ENCODE measurements around the gene PODNL1. TPM values are rescaled to one million over a fixed set of nuclear protein-coding genes. Genes with fewer than 3 reads are reported as not detected.
A peak's percentile ranks its signal among the peaks of the same experiment; 100 is the strongest.

PODNL1 gene
- total RNA-seq: 1 to 10 TPM in 1 of 2 donors, under 1 TPM in 1; 0.50 to 9.1 TPM

- no peaks in the 10 kb centered on the region for H3K36me3 ChIP-seq
- H3K4me1 ChIP-seq (replicated peaks): no peaks in the 10 kb centered on the region
- H3K27me3 ChIP-seq (replicated peaks; ENCODE audit: insufficient read depth): no peaks in the 10 kb centered on the region
- no peak for TF ChIP-seq POLR2AphosphoS5 (IDR thresholded peaks at IDR 0.05)
- no peak for TF ChIP-seq CTCF (IDR thresholded peaks at IDR 0.05)
- no peak for TF ChIP-seq POLR2A (IDR thresholded peaks at IDR 0.05)
- no peaks in the 10 kb centered on the region for H3K9me3 ChIP-seq
- 13% methylated on average over 21 of the region's 21 CpGs for WGBS
- peak within 1 kb of the TSS in 1 of 2 donors; percentile 9 for H3K4me3 ChIP-seq
- intact Hi-C loops (cut with DNase I): no loop called here
- H3K27ac ChIP-seq: no peak within 1 kb of the TSS
- DNase-seq (ENCODE audit: low spot score): no peak
These were observed at the start of gene PODNL1 for GRCh38 chr19:13938301-13939064. Gene PODNL1 (minus strand): TSS chr19:13938417. CDS start chr19:13938181, 236 bp downstream.

GRCh38 chr19:13987101-13987890, 49.1 kb upstream of the PODNL1 start:
- TF ChIP-seq POLR2AphosphoS5 (IDR thresholded peaks at IDR 0.05) (no peak), CTCF (IDR thresholded peaks at IDR 0.05) (no peak), POLR2A (IDR thresholded peaks at IDR 0.05) (no peak)
- no peak overlapping the region for H3K4me3 ChIP-seq
- DNase-seq (ENCODE audit: low spot score): no peak

GRCh38 chr19:13986348-13986904, 48.2 kb upstream of the PODNL1 start:
- DNase-seq (ENCODE audit: low spot score): peak; percentile 42
- Histone ChIP-seq H3K27ac (peak overlapping the region; percentile 62 to 76), H3K4me3 (no peak overlapping the region), H3K4me1 (replicated peaks) (no peaks in the 10 kb centered on the region), H3K27me3 (replicated peaks; ENCODE audit: insufficient read depth) (no peaks in the 10 kb centered on the region), H3K36me3 (no peaks in the 10 kb centered on the region), H3K9me3 (no peaks in the 10 kb centered on the region)
- 50% methylated on average over 18 of the region's 19 CpGs for WGBS
- intact Hi-C loops (cut with DNase I): no loop called here
- TF ChIP-seq CTCF (IDR thresholded peaks at IDR 0.05): no peak
- peak; percentile 26 for TF ChIP-seq POLR2AphosphoS5 (IDR thresholded peaks at IDR 0.05)
- peak; percentile 14 for TF ChIP-seq POLR2A (IDR thresholded peaks at IDR 0.05)

More at GRCh38 chr19:13987101-13987890, 49.1 kb upstream of the PODNL1 start:
- intact Hi-C loops (cut with DNase I): no loop called here
- Histone ChIP-seq H3K27ac (peak overlapping the region; percentile 62 to 76), H3K36me3 (no peaks in the 10 kb centered on the region), H3K9me3 (no peaks in the 10 kb centered on the region), H3K27me3 (replicated peaks; ENCODE audit: insufficient read depth) (no peaks in the 10 kb centered on the region), H3K4me1 (replicated peaks) (no peaks in the 10 kb centered on the region)
- WGBS: 60% methylated on average over 17 of the region's 17 CpGs

GRCh38 chr19:13985771-13986347, 47.6 kb upstream of the PODNL1 start:
- WGBS: 74% methylated on average over 10 of the region's 10 CpGs
- Histone ChIP-seq H3K9me3 (no peaks in the 10 kb centered on the region), H3K27ac (peak overlapping the region in 1 of 2 donors; percentile 76), H3K4me1 (replicated peaks) (no peaks in the 10 kb centered on the region), H3K4me3 (no peak overlapping the region), H3K36me3 (no peaks in the 10 kb centered on the region), H3K27me3 (replicated peaks; ENCODE audit: insufficient read depth) (no peaks in the 10 kb centered on the region)
- DNase-seq (ENCODE audit: low spot score): no peak
- intact Hi-C loops (cut with DNase I): no loop called here
- no peak for TF ChIP-seq POLR2A (IDR thresholded peaks at IDR 0.05)
- TF ChIP-seq CTCF (IDR thresholded peaks at IDR 0.05): no peak
- no peak for TF ChIP-seq POLR2AphosphoS5 (IDR thresholded peaks at IDR 0.05)

Measured in prostate gland (tissue), 2 donors.